ENCODE measurements around the gene CARD11.
A peak's percentile ranks its signal among the peaks of the same experiment; 100 is the strongest.

Gene CARD11

DNA sequence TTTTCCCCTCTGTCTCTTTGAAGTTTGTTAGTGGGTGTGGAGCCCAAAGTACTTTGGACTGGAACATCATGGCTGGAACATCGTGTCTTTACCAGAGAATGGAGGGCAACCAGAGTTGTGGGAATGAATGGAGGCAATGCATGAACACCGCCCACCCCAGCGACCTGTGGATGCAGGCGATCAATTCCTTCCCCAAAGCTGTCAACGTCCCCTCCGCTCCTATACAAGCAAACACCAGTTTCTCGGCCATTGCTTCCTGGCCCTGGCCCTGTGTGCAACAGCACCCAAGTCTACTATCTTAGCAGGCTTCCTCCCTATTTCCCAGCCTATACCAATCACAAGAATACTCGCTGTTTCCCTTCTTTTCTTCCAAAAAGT, 62.6 kb downstream of the CARD11 start:
- no peak for DNase-seq (ENCODE audit: low read depth)

DNA sequence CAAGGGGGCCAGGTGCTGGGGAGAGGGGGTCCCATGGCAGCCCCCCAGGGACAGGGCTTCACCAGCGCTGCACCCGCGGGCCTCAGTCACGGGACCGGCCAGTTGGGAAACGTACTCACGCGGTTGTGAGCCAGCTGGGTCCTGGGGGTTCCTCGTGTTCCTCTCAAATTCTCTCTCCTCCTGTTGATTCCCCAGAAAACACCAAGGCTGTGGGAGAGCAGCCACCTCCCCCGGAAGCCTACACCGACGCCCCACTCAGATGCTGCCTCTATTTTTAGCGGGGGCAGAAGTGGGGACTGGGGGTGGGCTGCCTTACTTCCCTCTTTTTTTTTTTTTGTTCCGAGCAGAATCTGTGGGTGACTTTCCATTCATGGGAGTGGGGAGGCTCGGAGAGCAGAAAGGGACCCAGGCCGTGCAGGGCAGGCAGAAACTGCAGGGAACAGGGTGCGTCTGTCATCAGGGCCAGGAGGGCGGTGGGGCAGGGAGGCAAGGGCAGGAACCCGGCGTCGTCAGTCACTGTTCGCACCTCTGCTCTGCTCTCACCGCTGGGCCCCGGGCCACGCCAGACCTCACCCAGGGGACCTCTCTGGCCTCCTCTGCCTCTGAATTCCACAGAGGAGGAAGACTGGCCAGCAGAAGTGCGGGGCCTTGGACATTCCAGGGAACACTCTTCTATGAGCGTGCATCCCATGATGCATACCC, 63.1 kb downstream of the CARD11 start:
- DNase-seq (ENCODE audit: low read depth) = no peak

GRCh38 chr7:2979951-2980350, 63.7 kb downstream of the CARD11 start:
- no peak for DNase-seq (ENCODE audit: low read depth)

DNA sequence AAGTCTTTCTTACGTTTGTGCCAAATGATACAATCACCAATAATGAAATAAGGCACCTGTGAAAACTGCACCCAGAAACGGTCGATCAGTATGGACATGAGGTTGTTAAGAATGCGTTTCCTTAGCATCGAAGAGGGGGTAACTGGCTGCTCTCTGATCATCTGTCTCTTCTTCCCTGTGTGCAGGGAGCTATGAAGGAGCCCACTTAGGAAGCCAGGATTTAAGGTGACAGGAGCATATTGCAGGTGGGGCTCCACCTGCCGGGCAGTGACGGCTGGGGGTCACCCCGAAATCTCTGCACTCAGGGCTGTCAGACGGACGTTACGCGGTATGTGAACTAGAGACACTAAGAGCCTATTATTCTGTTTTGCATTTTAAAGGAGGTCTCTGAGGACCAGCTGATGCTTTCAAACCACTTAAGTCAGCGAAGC, 64.5 kb downstream of the CARD11 start:
- no peak for DNase-seq (ENCODE audit: low read depth)

- DNase-seq (ENCODE audit: low read depth) = peak; percentile 39
Observed at GRCh38 chr7:2978408-2978807, 65.3 kb downstream of the CARD11 start.

- DNase-seq (ENCODE audit: low read depth) = no peak
Observed at GRCh38 chr7:2975821-2976371, 67.8 kb downstream of the CARD11 start.

DNA sequence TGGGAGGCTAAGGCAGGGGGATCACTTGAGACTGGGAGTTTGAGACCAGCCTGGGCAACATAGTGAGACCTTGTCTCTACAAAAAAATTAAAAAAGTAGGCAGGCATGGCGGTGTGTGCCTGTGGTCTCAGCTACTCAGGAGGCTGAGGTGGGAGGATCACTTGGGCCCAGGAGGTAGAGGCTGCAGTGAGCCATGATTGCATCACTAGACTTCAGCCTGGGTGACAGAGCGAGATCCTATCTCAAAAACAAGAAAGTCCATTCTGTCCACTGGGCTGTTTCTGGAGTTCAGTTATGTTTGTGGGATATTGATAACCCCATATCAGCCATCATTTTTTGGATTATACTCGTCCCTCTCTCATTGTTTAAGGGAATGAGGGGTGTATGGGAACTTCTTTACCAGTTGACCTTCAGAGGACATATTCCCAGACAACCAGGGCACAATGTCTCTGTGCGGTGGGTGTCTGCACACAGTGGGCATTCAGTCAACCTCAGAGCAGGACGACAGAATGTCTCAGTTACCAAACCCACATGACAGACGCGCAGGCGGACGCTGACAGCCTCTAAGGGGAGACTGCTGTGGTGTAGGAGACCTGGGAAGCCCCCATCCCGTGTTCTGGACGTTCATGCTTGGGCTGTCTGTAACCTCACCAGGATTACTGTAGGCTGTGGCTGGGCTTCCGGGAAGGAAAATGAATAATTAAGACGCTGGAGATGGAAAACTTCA, 69.4 kb downstream of the CARD11 start:
- no peak for DNase-seq (ENCODE audit: low read depth)

DNA sequence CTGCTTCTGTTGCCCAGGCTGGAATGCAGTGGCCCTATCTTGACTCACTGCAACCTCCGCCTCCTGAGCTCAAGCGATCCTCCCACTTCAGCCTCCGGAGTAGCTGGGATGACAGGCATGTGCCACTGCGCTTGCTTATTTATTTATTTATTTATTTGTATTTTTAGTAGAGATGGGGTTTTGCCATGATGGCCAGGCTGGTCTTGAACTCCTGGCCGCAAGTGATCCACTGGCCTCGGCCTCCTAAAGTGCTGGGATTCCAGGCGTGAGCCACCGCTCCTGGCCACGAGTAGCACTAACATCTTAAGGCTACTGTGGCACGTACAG, 70.9 kb downstream of the CARD11 start:
- DNase-seq (ENCODE audit: low read depth) = no peak

DNA sequence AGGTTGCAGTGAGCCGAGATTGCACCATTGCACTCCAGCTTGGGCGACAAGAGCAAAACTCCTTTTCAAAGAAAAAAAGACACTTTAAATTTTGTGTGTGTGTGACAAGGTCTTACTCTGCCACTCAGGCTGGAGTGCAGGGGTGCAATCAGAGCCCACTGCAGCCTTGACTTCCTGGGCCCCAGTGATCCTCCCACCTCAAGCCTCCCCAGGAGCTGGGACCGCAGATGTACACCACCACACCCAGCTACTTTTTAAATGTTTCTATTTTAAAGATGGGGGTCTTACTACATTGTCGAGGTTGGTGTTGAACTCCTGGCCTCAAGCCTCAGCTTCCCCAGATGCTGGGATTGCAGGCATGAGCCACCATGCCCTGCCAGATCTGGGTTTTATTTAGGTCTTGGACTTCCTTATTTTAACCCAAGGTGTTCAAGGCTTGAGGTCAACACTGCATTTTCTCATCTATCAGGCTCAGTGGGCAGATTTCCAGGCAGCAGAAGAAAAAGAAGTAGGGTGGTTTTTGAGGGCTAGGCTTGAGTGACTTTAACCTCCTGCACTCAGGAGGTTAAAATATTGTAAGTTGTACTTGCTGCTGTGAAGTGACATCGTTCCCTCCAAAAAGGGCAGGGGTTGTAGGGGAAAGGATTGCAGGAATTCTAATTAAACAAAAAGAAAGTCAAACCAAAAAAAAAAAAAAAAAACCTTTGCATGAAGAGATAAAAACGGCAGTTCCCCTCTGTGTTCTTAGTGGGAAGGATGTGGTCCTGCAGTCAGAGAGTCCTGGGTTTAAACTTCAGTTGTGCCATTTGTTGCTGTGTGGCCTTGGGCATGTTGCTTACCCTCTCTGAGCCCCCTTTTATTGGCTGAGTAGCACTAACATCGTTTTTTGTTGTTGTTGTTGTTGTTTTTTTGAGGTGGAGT, 71.5 kb downstream of the CARD11 start:
- no peak for DNase-seq (ENCODE audit: low read depth)

DNA sequence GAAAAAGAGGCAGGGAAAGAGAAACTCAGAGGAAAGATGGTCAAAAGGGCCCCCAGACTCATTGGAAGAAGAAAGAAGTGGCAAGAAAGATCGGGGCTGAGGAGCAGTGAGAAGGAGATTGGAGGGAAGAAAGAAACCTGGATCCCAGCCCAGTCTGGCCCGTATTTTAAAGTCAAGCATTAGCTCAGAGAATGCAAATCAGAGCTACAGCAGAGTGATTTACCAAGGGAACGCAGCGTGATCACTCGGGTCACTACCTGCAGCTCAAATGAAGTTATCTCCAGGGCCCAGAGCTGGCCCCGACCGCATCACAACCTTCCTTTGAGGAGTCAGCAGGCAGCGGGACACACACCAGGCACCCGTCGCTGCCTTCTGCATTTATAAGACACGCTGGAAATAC, 72.8 kb downstream of the CARD11 start:
- no peak for DNase-seq (ENCODE audit: low read depth)

GRCh38 chr7:2970307-2970664, 73.4 kb downstream of the CARD11 start:
- DNase-seq (ENCODE audit: low read depth) = no peak

- no peak for DNase-seq (ENCODE audit: low read depth)
Observed at GRCh38 chr7:2969398-2970306, 74.0 kb downstream of the CARD11 start.

DNA sequence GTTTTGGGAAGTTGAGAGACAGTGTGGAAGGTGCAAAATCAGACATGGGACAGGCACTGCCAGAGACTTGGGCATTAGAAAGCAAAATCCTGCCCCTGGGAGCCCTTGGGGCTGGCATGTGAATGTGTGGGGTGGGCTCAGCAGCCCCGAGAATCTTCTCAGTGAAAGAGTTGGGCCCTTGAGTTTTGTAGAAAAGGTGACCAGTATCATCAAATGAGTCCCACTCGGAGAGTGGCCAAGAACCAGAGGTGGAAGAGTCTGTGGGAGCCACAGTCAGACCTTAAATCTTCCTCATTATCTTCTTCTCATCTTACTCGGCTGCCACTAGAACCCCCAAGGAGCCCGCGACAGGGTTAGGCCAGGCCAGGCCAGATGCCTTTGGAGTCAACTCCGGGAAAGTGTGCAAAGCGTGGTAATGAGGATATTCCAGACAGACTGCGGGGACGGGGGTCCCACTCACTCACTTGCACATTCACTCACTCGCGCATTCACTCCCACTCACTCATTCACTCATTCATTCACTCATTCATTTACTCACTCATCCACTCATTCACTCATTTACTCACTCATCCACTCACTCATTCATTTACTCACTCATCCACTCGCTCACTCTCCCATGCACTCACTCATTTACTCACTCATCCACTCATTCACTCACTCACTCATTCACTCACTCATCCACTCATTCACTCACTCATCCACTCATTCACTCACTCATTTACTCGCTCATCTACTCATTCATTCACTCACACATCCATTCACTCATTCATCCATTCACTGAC, 74.9 kb downstream of the CARD11 start:
- DNase-seq (ENCODE audit: low read depth) = no peak

DNA sequence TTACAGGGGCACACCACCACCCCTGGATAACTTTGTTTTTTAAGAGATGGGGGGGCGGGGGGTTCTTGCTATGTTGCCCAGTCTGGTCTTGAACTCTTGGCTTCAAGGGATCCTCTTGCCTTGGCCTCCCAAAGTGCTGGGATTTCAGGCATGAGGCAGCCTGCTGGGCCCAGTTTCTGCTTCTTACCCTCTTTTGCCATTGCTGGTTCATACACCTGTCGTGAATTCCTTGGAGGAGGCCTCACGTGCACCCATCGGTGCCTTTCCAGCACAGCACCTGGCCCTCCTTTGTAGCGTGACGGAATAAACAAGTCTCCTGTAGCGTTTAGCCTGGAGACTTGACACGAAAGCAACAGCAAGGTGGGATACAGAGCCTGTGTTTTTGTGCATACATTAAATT, 75.5 kb downstream of the CARD11 start:
- DNase-seq (ENCODE audit: low read depth) = no peak

GRCh38 chr7:2967705-2968104, 76.0 kb downstream of the CARD11 start:
- DNase-seq (ENCODE audit: low read depth) = no peak

DNA sequence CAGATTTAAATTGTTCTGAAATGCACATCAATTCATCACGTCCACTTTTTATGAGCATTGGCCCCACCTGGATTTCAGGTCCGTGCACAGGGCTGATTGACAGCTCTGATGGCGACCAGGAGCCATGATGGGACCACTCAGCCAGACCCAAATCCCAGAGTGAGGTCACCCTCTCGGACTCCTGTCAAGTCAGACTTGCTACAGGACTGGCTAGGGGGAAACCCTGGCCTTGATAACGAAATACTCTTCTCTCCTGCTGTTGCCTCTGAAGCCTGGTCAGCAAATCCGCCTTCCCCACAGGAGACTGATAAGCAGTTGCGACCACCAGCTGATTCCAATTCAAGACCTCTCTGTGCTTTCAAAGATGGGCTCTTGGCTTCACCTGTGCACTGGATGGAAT, 76.4 kb downstream of the CARD11 start:
- DNase-seq (ENCODE audit: low read depth) = no peak

- DNase-seq (ENCODE audit: low read depth) = no peak
Observed at GRCh38 chr7:2966466-2967078, 77.1 kb downstream of the CARD11 start.

GRCh38 chr7:2965745-2966270, 77.9 kb downstream of the CARD11 start:
- DNase-seq (ENCODE audit: low read depth) = no peak

GRCh38 chr7:2965301-2965700, 78.4 kb downstream of the CARD11 start:
- DNase-seq (ENCODE audit: low read depth) = no peak

GRCh38 chr7:2964208-2964607, 79.5 kb downstream of the CARD11 start:
- no peak for DNase-seq (ENCODE audit: low read depth)

Data from T-helper 22 cell (primary cell).